GM12864 (cell line): ENCODE data around the gene ABHD17A.

Experiments used
- DNase-seq: peaks from one replicate; pipeline ENCODE4 v3.0.0-alpha.2; 2011; ENCODE audit warnings: low read depth
- H3K4me3 ChIP-seq: 2 replicates; pipeline ENCODE4 v1.5.1; 2011; ENCODE audit warnings: mild to moderate bottlenecking, low read depth, low read length, control low read depth
- CTCF ChIP-seq: IDR thresholded peaks from 2 replicates; pipeline ENCODE4 v1.5.1; 2011; ENCODE audit warnings: low read depth, mild to moderate bottlenecking, moderate library complexity, low read length, control low read depth, inconsistent platforms; ENCODE audit errors: missing control alignments

Gene ABHD17A

GRCh38 chr19:1832046-1832663, 53.1 kb downstream of the ABHD17A start:
- H3K4me3 ChIP-seq = no peak overlapping the region
- no peak for DNase-seq
- TF ChIP-seq CTCF = no peak

GRCh38 chr19:1830978-1831377, 54.3 kb downstream of the ABHD17A start:
- no peak for TF ChIP-seq CTCF

GRCh38 chr19:1830568-1830967, 54.7 kb downstream of the ABHD17A start:
- DNase-seq = no peak
- H3K4me3 ChIP-seq = no peak overlapping the region
- no peak for TF ChIP-seq CTCF

More at GRCh38 chr19:1830978-1831377, 54.3 kb downstream of the ABHD17A start:
- DNase-seq = no peak
- H3K4me3 ChIP-seq = no peak overlapping the region

- no peak overlapping the region for H3K4me3 ChIP-seq
- no peak for TF ChIP-seq CTCF
- DNase-seq = no peak
These were observed 55.3 kb downstream of the ABHD17A start for GRCh38 chr19:1829958-1830357.

- no peak for DNase-seq
- no peak overlapping the region for H3K4me3 ChIP-seq
- no peak for TF ChIP-seq CTCF
These were observed 56.7 kb downstream of the ABHD17A start for GRCh38 chr19:1828279-1829238.

- DNase-seq = no peak
- H3K4me3 ChIP-seq = no peak overlapping the region
- TF ChIP-seq CTCF = no peak
These were observed 57.6 kb downstream of the ABHD17A start for GRCh38 chr19:1827566-1828278.
